DND-41 (cell line): ENCODE results near the gene PRR5L.

Experiments used
- CTCF ChIP-seq: IDR thresholded peaks from 2 replicates; pipeline ENCODE4 v1.5.1; 2012; ENCODE audit warnings: borderline replicate concordance, low read length, moderate library complexity, mild to moderate bottlenecking; ENCODE audit not compliant: poor library complexity, severe bottlenecking; ENCODE audit errors: extremely low read depth
- EZH2 ChIP-seq: IDR thresholded peaks from 3 replicates; pipeline ENCODE4 v1.6.1; 2012; ENCODE audit warnings: borderline replicate concordance, low read depth, mild to moderate bottlenecking, moderate library complexity, low read length, inconsistent platforms; ENCODE audit not compliant: severe bottlenecking

GRCh38 chr11:36454551-36454940, 158.5 kb downstream of the PRR5L start:
- TF ChIP-seq CTCF (no peak), EZH2 (no peak)
